GM21717 (cell line): Measurements from ENCODE around the gene DIABLO.
A peak's percentile ranks its signal among the peaks of the same experiment; 100 is the strongest.
"Not testable (repeated sequence)": the region's sequence is repeated elsewhere in the genome, so short reads cannot be mapped to it uniquely, and the experiment has no call there.

ENCODE experiments used
- ATAC-seq: cut with Tn5 transposase; IDR thresholded peaks from one replicate; pipeline ENCODE4 v1.9.1; 2021; ENCODE audit warnings: mild to moderate bottlenecking, moderate library complexity; ENCODE audit not compliant: unreplicated experiment

Gene DIABLO

GRCh38 chr12:122190842-122191668, 34.8 kb downstream of the DIABLO start:
- no peak for ATAC-seq

- ATAC-seq = no peak
These were observed 36.0 kb downstream of the DIABLO start for GRCh38 chr12:122189626-122190475.

GRCh38 chr12:122187466-122187865, 38.4 kb downstream of the DIABLO start:
- ATAC-seq = no peak

- ATAC-seq = no peak
These were observed 40.3 kb downstream of the DIABLO start for GRCh38 chr12:122185494-122186082.

- ATAC-seq = no peak
These were observed 40.8 kb downstream of the DIABLO start for GRCh38 chr12:122185079-122185478.

- no peak for ATAC-seq
These were observed 41.3 kb downstream of the DIABLO start for GRCh38 chr12:122184517-122184916.

- no peak for ATAC-seq
These were observed 42.3 kb downstream of the DIABLO start for GRCh38 chr12:122183588-122183940.

GRCh38 chr12:122182887-122183587, 42.8 kb downstream of the DIABLO start, which contains the start of gene LRRC43:
Gene LRRC43 (plus strand): TSS chr12:122183123. CDS start chr12:122183145, 22 bp downstream.
- ATAC-seq = no peak

- not testable (repeated sequence) for ATAC-seq
These were observed 49.4 kb downstream of the DIABLO start for GRCh38 chr12:122176473-122176872.

GRCh38 chr12:122174155-122174845, 51.6 kb downstream of the DIABLO start, which contains the start of gene IL31:
Gene IL31 (minus strand): TSS chr12:122174221. CDS start chr12:122174172, 49 bp downstream.
- ATAC-seq = no peak

GRCh38 chr12:122172262-122172939, 53.5 kb downstream of the DIABLO start:
- no peak for ATAC-seq

GRCh38 chr12:122171399-122171798, 54.5 kb downstream of the DIABLO start:
- ATAC-seq = no peak

- no peak for ATAC-seq
These were observed 57.4 kb downstream of the DIABLO start for GRCh38 chr12:122168492-122168891.

- ATAC-seq = no peak
These were observed 58.4 kb downstream of the DIABLO start for GRCh38 chr12:122167356-122167925.

GRCh38 chr12:122166422-122167349, 59.2 kb downstream of the DIABLO start:
- peak; percentile 56 for ATAC-seq

GRCh38 chr12:122162976-122163375, 62.9 kb downstream of the DIABLO start:
- no peak for ATAC-seq

GRCh38 chr12:122161682-122162081, 64.2 kb downstream of the DIABLO start:
- no peak for ATAC-seq

- ATAC-seq = no peak
These were observed 65.1 kb downstream of the DIABLO start for GRCh38 chr12:122160761-122161160.
